Skeletal muscle tissue (tissue), 4 donors: ENCODE measurements around the gene SLC5A7. TPM values are rescaled to one million over a fixed set of nuclear protein-coding genes. Genes with fewer than 3 reads are reported as not detected.

Experiments
- H3K27ac ChIP-seq: one replicate; pipeline ENCODE4 v1.7.0; 2013; ENCODE audit warnings: mild to moderate bottlenecking, low read depth, low read length, inconsistent platforms
- H3K27me3 ChIP-seq, 3 donors: one replicate each; pipeline ENCODE4 v1.7.0; 2013; ENCODE audit warnings: low read length in 3 of 3; ENCODE audit not compliant: control insufficient read depth in 3 of 3, insufficient read depth in 3 of 3
- H3K36me3 ChIP-seq, 3 donors: one replicate each; pipeline ENCODE4 v1.7.0; 2013; ENCODE audit warnings: low read length in 3 of 3; ENCODE audit not compliant: control insufficient read depth in 3 of 3, insufficient read depth in 3 of 3
- H3K4me1 ChIP-seq, 3 donors: one replicate each; pipeline ENCODE4 v1.7.0; 2013; ENCODE audit warnings: low read length in 3 of 3, mild to moderate bottlenecking in 3 of 3; ENCODE audit not compliant: control insufficient read depth in 3 of 3, insufficient read depth in 3 of 3
- H3K4me3 ChIP-seq, 3 donors: one replicate each; pipeline ENCODE4 v1.7.0; 2013; ENCODE audit warnings: low read length in 3 of 3
- H3K9ac ChIP-seq, 3 donors: one replicate each; pipeline ENCODE4 v1.7.0; 2013; ENCODE audit warnings: low read length in 3 of 3, mild to moderate bottlenecking in 3 of 3, moderate library complexity in 2 of 3, low read depth in 1 of 3
- H3K9me3 ChIP-seq, 3 donors: one replicate each; pipeline ENCODE4 v1.7.0; 2013; ENCODE audit warnings: low read length in 3 of 3; ENCODE audit not compliant: control insufficient read depth in 3 of 3
- total RNA-seq: library from RNA; depleted of rRNA; stranded (reverse); fragments of >200 nt; gene quantifications from one replicate; pipeline ENCODE4 v1.2.3, GENCODE V29; 2014
- donor health status: Osteomylitis.

SLC5A7 gene
- total RNA-seq, 1 donor from 2014 or later = under 0.01 TPM

GRCh38 chr2:108061439-108062042 lies 75.2 kb downstream of the SLC5A7 start:
- Histone ChIP-seq H3K9ac (no peak overlapping the region), H3K27ac (no peak overlapping the region), H3K9me3 (no peaks in the 10 kb centered on the region), H3K36me3 (no peaks in the 10 kb centered on the region), H3K4me1 (no peaks in the 10 kb centered on the region), H3K4me3 (no peak overlapping the region), H3K27me3 (no peaks in the 10 kb centered on the region)

Other genes with a start within 250 kb of the SLC5A7 start
- gene RGPD4, start 159.6 kb upstream of the SLC5A7 start, total RNA-seq = not detected